Esophagus squamous epithelium (tissue), 5 donors: Measurements from ENCODE around the gene EIF3F. TPM values are rescaled to one million over a fixed set of nuclear protein-coding genes. Genes with fewer than 3 reads are reported as not detected.

Experiments used
- DNase-seq: peaks from one replicate; lab custom pipeline; 2025; lab: John Stamatoyannopoulos, UW
- H3K27ac ChIP-seq, 4 donors: fragments of 200-600 bp; sonication (generic); one replicate each; pipeline ENCODE4 v1.5.1; 2016 to 2019; ENCODE audit warnings: mild to moderate bottlenecking in 1 of 4
- H3K27me3 ChIP-seq, 4 donors: fragments of 200-600 bp; sonication (generic); 1 replicate in 3 of 4; 2 replicates in 1 of 4; pipeline versions ENCODE4 v1.5.1 to v1.6.0; 2017 to 2021; ENCODE audit warnings: antibody characterized with exemption in 1 of 4
- H3K36me3 ChIP-seq, 3 donors: fragments of 200-600 bp; sonication (generic); one replicate each; pipeline ENCODE4 v1.5.1; 2016 to 2019
- H3K4me1 ChIP-seq, 3 donors: fragments of 200-600 bp; sonication (generic); one replicate each; pipeline ENCODE4 v1.5.1; 2017 to 2019
- H3K4me3 ChIP-seq, 4 donors: fragments of 200-600 bp; sonication (generic); 1 replicate in 3 of 4; 2 replicates in 1 of 4; pipeline ENCODE4 v1.5.1; 2016 to 2019; ENCODE audit warnings: mild to moderate bottlenecking in 2 of 4, moderate library complexity in 1 of 4
- H3K9me3 ChIP-seq, 3 donors: fragments of 200-600 bp; sonication (generic); one replicate each; pipeline ENCODE4 v1.5.1; 2016 to 2019
- CTCF ChIP-seq, 6 experiments: fragments of 450-650 bp in 4 of 6; fragments of 200-600 bp in 2 of 6; sonication (generic) in 2 of 6; IDR thresholded peaks; one replicate each; pipeline ENCODE4 v1.5.1; 2016 to 2019; ENCODE audit warnings: antibody characterized with exemption in 6 of 6, mild to moderate bottlenecking in 4 of 6, moderate library complexity in 4 of 6
- POLR2A ChIP-seq, 4 donors: fragments of 450-650 bp; IDR thresholded peaks; one replicate each; pipeline ENCODE4 v1.6.1; 2017; ENCODE audit warnings: antibody characterized with exemption in 4 of 4, mild to moderate bottlenecking in 4 of 4, moderate library complexity in 3 of 4
- WGBS, 2 donors: methylation state at CpG; one replicate each; pipeline ENCODE4 v1.1.5; 2018; 5-methylcytosine and 5-hydroxymethylcytosine counted together
- intact Hi-C: fragments of 100-400 bp; cut with DNase I; formaldehyde crosslinking; loops from one replicate; pipeline ENCODE4 v1.15.0; 2022
- total RNA-seq, 4 donors: library from RNA; depleted of rRNA; stranded (reverse); fragments of >200 nt; gene quantifications; one replicate each; pipeline ENCODE4 v1.1.0, GENCODE V29; 2016
- donor health status: DM: yes; HTN: yes; CAD: no.

EIF3F gene
- total RNA-seq, 4 donors from 2014 or later: 156 to 237 (median 204) TPM

- 54% methylated on average over 1 of the region's 1 CpG; no CpG with 5 or more reads in 1 of the 2 donors for WGBS, 2 donors
- peaks cover 0 to 27% (median 16%) of the 10 kb centered on the region in 3 donors for H3K36me3 ChIP-seq
- intact Hi-C loops: no loop called here
- no peaks in the 10 kb centered on the region for H3K4me1 ChIP-seq
- H3K27me3 ChIP-seq: no peaks in the 10 kb centered on the region
- H3K9me3 ChIP-seq: no peaks in the 10 kb centered on the region
- DNase-seq: no peak
- no peak for TF ChIP-seq CTCF (IDR thresholded peaks at IDR 0.05)
- no peak for TF ChIP-seq POLR2A (IDR thresholded peaks at IDR 0.05)
- no peak overlapping the region for H3K4me3 ChIP-seq
- no peak overlapping the region for H3K27ac ChIP-seq
Measured at GRCh38 chr11:8002676-8003075, 15.5 kb downstream of the EIF3F start.

GRCh38 chr11:8003187-8003586, 16.1 kb downstream of the EIF3F start:
- Histone ChIP-seq H3K9me3 (no peaks in the 10 kb centered on the region), H3K27ac (no peak overlapping the region), H3K4me1 (no peaks in the 10 kb centered on the region), H3K36me3 (peaks cover 0 to 22% (median 11%) of the 10 kb centered on the region in 3 donors), H3K4me3 (no peak overlapping the region), H3K27me3 (no peaks in the 10 kb centered on the region)
- intact Hi-C loops: no loop called here
- WGBS, 2 donors: 58 to 72% methylated on average over 7 of the region's 7 CpGs
- DNase-seq: no peak
- TF ChIP-seq POLR2A (IDR thresholded peaks at IDR 0.05) (no peak), CTCF (IDR thresholded peaks at IDR 0.05) (no peak)

- no peaks in the 10 kb centered on the region for H3K4me1 ChIP-seq
- WGBS, 2 donors: 88 to 95% methylated on average over 1 to 2 of the region's 2 CpGs
- no peak overlapping the region for H3K27ac ChIP-seq
- H3K36me3 ChIP-seq: peaks cover 0 to 14% (median 4%) of the 10 kb centered on the region in 3 donors
- no peaks in the 10 kb centered on the region for H3K9me3 ChIP-seq
- intact Hi-C loops: no loop called here
- H3K4me3 ChIP-seq: no peak overlapping the region
- TF ChIP-seq CTCF (IDR thresholded peaks at IDR 0.05) (no peak), POLR2A (IDR thresholded peaks at IDR 0.05) (no peak)
- DNase-seq: no peak
- H3K27me3 ChIP-seq: no peaks in the 10 kb centered on the region
Measured at GRCh38 chr11:8004008-8004407, 16.9 kb downstream of the EIF3F start.

- DNase-seq: no peak
Measured at GRCh38 chr11:8005556-8005955, 18.4 kb downstream of the EIF3F start.

More at GRCh38 chr11:8005556-8005955, 18.4 kb downstream of the EIF3F start:
- H3K36me3 ChIP-seq: no peaks in the 10 kb centered on the region
- intact Hi-C loops: loop anchor here (5.0 kb wide), 1 partner anchor 87 kb away; no protein-coding TSS in a partner anchor
- TF ChIP-seq CTCF (IDR thresholded peaks at IDR 0.05) (no peak), POLR2A (IDR thresholded peaks at IDR 0.05) (no peak)
- no peaks in the 10 kb centered on the region for H3K27me3 ChIP-seq
- H3K27ac ChIP-seq: no peak overlapping the region
- H3K4me1 ChIP-seq: no peaks in the 10 kb centered on the region
- no peaks in the 10 kb centered on the region for H3K9me3 ChIP-seq
- no peak overlapping the region for H3K4me3 ChIP-seq
